Measurements from ENCODE around the gene CEP78.

GRCh38 chr9:78188594-78188993 lies 47.3 kb upstream of the CEP78 start:
- TF ChIP-seq EP300 (IDR thresholded peaks at IDR 0.05) (no peak), CTCF (IDR thresholded peaks at IDR 0.05) (no peak), POLR2A (IDR thresholded peaks at IDR 0.05) (no peak), POLR2AphosphoS5 (IDR thresholded peaks at IDR 0.05) (no peak)
